ENCODE data around the gene CBFA2T3.

CBFA2T3 gene

DNA sequence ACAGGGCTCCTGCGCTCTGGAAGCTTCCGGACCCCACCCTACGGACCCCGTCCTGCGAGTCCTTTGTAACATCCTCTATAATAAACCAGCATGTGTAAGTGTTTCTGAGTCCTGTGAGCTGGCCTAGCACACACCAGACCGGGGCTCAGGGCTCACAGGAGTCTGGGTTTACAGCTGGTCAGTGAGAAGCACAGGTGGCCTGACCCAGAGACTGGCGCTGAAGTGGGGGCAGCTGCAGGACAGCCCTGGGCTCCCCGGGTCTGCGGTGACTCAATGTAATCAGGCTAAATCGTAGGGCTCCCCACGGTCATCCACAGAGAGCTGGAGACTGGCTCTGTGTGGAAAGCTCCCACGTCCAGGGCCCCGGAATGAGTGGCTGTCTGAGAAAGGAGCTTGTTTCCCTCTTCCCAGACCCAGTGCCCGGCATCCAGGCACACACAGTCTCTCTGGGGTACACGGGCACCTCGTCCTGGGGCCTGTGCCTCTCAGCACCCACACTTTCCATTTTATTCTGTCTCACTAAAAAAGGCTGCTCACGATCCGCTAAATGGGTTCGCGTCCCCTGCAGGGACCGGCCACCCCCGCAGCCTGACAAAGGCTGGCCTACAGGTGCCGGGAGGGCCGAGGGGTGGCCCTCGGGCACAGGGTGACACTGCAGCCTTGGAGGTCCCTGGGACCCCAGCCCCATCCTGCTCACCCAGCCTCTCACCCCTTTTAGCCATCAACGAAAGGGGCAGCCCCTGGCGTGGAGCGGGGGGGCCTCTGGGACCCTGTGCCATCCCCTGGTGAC lies 18.9 kb upstream of the CBFA2T3 start:
- DNase-seq (ENCODE audit: low spot score): no peak

DNA sequence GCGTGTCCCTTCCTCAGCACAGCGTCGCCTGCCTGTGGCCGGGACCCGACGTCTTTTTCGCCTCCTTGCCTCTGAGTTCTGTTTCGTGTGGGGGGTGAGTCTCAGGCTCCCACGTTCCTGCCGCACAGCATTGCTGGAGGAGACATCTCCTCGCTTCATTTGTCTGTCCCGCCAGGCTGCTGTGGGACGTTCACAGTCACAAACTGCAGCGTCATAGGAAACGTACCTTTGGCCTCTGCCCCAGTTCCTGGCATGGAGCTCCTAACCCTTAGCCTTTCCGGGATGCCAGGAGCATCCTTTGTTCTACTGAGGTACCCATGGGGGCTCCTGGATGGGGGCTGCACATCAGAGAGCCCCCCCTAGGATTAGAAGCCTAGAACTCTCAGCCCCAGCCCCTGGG lies 18.2 kb upstream of the CBFA2T3 start:
- no peak for DNase-seq (ENCODE audit: low spot score)

DNA sequence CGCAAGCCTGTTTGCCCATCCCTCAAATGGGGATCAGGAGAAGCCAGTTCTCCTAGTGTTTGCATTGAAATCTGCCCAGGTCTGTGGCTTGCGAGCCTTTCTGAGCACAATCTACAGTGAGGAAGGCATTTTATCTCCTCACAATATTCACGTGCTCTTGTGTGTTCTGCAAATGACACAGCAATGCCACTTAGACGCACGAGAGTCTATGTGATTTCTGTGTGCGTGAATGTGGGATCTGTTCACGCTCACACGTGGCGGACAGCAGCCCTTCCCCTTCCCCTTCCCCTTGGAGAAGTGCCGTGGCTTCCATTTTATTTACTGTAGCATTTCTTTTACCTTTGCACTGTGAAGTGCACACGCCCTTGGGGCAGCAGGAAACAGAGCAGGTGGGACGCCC lies 17.7 kb upstream of the CBFA2T3 start:
- DNase-seq (ENCODE audit: low spot score): no peak

DNA sequence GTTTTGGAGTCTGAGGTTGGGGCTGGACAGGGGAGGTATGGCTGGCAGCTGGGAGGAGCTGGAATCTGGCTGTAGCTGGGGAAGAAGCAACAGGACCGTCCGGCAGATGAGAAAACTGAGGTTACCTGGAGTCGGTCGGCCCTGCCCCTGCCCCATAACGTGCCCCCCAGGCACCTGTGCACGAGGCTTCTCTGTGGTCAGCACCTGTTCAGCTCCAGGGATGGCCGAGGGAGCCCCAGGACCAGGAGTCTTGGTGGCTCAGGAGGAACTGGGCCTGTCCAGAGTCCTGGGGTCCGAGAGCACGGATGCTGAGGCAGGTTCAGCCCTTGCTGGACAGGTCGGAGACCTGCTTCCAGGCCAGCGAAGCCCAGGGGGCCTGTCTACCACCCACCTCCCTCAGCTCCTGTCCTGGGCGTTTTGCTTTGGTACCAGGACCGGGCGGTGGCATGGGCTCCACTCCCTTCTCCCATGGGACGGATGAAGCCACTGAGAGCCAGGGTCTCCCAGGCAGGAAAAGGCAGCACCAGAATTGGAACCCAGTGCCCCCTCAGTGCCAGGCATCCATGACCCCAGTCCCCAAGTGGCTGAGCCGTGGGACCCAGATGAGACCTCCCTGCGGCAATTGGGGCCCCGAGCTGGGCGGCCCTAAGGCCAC lies 17.1 kb upstream of the CBFA2T3 start:
- no peak for DNase-seq (ENCODE audit: low spot score)

DNA sequence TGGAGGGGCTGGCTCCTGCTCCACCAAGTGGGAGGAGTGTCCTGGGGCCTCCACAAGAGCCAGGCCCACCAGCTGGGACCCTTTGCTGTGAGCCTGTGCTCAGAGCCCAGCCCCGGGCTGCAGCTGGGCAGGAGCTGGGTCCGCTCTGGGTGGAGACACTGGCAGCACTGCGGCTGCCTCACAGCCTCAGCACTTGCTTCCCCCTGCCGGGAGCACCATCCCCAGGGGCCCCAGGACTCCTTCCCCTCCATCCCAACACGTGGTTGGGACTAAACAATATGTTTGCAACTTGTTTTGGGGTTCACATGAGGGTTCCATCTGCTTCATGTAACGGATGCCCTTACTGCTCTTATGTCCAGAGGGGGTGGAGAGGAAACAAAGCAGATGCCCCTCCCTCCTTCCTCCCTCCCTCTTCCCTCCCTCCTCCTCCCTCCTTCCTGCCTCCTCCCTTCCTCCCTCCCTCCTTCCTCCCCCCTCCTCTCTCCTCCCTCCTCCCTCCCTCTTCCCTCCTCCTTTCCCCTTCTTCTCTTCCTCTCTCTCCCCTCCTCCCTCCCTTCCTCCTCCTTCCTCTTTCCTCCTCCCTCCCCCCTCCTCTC lies 16.3 kb upstream of the CBFA2T3 start:
- no peak for DNase-seq (ENCODE audit: low spot score)

DNA sequence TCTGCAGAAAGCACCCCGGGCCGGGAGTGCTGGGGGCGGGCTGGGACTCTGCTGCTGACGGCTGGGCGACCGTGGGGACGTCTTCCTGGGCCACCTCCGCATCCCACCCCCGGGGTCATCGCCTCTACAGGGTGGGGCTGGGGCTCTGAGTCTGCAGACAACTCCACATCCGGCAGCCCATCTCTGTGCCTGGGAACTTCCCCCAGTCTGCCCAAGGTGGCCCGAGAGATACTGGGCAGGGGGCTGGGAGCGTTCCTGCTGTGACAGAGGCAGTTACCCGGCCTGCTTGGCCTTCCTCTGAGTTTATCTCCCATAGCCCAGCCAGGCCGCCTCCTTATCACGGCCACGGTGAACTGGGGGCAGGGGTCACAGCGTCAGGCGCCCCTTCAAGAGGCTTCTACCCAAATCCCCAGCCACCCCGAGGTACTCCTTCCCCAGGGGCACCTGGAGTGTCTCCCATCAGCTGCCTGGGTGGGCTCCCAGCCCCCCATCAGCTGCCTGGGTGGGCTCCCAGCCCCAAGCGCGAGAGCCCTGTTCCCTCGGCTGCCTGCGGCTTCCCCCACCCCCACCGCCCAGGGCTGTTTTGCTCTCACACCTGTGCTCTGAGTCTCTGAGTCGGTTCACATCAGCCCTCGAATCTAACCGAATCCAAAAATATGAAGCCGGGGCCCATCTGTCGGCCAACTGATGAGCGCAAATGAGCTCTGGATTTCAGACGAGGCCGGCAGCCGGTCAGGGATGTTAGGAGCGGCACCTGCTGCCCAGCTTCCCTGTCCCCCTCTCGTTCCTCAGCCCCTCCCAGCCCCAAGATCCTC lies 15.6 kb upstream of the CBFA2T3 start:
- no peak for DNase-seq (ENCODE audit: low spot score)

DNA sequence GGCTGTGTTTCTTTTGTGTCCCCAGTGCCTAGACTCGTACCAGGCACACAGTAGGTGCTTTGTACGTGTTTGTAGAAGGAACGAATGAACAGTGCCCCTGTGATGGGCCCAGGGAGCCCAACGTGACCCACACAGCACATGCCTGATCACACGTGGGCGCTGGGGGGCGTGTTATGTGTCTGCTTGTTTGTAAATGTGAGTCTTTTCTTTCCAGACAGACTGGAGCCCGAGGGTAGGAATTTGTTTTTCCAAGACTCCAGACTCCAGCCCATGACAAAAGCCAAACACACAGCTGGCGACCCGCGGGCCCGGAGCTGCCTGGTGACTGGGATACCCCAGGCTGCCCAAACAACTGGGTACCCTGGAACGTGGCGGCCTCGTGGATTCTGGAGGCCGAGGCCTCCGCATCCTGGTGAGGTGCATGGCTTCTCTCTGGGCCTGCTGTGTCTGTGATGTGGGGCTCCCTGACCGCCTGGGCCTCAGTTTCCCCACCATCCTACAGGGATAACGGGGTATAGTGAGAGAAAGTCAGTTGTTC lies 14.9 kb upstream of the CBFA2T3 start:
- no peak for DNase-seq (ENCODE audit: low spot score)

DNA sequence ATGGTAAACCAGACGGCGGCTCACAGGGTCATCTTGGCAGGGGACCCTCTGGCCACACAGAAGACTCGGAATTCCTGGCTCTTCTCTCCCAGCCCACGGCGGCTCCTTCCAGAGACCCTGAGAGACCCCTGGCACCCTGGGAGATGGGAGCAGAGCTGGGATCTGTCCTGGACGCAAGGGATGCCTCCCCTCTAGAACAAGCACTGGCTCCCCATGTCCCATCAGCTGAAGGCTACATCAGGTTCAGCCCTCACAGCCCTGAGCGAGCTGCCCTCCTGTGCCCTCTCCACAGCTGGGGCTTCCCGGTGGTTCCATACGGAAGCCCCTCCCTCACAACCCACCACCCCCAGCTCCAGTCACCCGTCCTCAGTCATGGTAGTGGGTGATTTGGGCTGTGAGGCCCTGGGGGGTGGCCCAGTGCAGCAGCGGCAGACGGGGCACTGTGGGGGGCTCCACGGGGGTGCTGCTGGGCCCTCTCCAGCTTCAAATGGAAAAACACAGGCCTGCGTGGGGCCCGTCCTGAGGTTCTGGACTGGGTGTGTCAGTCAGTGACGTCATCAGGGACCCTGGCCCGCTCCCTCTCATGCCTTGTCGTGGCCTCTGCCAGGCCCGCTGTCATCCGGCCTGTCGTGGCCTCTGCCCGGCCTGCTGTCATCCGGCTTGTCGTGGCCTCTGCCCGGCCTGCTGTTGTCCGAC lies 13.0 kb upstream of the CBFA2T3 start:
- DNase-seq (ENCODE audit: low spot score): no peak

DNA sequence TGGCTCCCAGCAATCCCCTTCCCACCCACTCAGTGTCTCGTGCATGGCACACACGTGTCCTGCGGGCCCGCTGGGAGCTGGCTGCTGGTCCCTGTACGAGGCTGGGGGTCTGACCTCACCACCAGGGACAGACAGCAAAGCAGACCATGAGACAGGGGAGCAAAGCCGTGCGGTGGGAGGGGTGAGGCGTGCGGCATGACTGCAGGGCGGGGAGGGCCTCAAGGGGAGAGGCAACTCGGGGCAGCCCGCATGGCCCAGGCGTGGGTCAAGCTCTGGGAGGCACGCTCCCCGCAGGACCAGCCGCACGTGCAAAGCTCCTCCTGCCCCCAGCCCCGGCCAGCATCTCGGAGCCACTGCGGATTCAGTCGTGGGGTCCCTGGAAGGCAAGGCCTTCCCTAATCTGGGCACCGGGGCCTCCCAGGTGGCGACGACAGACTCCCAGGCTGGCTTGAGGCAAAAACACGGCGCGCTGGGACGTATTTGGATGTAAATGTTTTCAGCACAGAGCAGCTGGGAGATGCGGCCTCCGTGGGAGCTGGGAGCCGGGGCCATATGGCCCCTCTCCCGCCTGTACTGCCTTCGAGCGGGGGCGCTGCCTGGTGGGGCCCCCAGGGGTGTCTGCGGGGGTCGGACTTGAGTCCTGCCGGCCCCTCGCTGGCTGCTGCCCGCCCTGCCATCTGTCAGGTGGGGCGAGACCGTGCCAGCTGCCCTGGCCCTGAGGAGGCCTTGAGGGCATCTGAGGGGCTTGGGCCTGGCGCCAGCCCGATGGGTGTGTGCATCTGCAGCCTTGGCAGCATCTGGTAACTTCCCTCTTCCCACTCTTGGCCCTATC lies 12.2 kb upstream of the CBFA2T3 start:
- DNase-seq (ENCODE audit: low spot score): no peak

DNA sequence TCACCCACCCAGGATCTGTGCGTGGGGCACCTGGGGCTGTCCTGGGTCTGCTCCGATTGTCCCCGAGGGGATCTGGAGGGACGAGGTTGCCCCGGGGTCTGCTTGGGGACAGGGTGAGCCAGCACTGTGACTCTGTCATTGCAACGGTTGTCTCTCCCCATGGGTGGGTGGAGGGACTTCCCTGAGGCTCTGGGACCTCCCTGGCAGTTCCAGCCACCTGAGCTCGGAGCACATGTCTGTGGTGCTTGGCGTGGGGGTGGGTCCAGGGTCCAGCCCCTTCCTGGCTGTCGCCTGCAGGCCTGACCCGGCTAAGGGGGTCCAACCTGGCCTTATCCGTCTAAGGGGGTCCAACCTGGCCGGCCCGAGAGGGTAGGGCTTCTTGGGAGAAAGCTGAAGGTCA lies 8.5 kb upstream of the CBFA2T3 start:
- DNase-seq (ENCODE audit: low spot score): no peak

DNA sequence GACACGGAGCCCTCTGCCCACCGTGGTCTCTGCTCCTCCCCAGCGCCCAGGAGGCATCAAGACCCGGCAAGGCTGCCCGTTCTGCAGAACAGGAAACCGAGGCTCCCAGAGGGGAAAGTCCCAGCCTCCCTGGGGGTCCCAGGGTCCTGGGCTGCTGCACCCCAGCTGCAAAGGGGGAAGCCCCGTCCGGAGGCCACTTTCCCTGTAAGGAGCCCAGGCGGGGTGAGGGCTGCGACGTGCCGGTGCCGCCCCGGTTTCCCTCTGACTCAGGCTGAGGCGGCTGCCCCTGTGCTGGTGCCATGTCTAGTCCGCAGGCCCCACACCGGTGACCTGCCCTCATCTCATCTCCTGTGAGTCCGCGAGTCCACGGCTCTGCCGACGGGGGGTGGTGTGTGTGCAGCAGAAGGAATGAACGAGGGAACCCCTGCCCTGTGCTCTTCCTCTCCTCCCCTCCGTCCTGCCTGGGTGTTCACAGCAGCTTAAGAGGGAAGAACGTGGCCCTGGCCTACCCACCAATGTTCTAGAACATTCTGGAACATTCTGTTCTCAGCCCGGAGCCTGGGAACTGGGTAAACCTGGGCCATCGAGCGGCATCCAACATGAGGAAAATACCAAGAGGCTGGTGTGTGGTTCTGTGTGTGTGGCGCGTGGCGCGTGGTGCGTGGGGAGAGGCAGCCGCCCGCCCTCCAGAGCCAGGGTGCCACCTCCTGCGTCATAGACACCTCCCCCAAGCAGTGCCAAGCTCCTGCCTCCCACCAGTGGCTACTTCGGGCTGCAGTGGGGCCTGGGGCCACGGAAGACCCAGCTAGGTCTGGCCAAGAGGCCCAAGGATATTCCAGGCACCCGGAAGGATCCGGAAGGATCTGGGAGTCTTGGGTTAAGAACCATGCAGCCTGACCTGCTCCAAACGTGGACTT lies 7.0 kb upstream of the CBFA2T3 start:
- DNase-seq (ENCODE audit: low spot score): no peak

DNA sequence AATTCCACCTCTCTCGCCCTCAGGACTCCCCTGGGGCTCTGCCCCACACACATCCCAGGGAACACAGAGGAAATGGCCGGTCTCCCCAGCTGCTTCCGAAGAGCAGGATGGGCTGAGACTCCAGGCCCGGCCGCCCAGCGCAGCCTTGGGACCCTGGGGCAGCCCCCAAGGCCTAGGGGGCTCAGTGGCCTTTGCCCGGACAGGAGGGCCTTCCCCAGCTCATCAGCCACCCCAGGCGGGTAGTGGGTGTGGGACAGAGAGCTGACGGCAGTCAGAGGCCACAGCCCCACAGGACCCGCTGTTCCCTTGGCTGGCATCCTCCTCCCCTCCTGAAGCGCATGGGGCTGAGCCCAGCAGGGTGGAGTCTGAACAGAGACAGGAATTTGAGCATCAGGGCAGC lies 6.2 kb upstream of the CBFA2T3 start:
- DNase-seq (ENCODE audit: low spot score): no peak

DNA sequence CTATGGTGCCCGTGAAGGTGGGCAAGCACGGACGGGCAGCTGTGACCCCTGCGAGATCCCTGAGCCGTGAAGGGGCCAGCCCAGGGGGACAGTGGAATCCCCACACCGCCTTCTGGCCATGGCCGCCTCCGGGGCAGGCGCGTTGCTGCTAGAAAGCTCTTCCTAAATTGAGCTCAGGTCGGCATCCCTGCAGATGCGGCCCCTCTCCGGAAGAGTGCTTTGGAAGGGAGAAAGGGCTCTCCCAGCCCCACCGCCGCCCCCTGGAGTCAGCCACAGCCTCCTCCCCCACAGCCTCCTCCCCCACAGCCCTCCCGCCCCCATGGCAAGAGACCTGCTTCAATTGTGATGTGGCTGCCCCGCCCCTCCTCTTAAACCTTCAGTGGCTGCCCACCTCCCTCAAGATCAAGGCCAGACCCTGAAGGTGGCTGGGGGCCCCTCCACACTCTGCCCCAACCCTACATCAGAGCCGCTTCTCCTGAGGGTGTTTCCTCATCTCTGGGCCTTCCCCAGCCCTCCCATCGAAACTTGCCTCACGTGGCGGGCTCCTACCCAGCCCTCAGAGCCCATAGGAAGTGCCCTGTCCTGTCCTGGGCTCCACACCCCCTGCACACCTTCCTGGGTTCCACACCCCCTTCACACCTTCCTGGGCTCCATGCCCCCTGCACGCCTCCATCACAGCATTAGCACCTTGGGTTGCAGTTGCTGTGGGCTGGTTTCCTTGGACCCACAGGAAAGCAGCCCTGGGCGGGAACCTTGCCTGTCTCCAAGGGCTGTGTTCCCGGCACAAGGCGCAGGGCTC lies 5.5 kb upstream of the CBFA2T3 start:
- no peak for DNase-seq (ENCODE audit: low spot score)

DNA sequence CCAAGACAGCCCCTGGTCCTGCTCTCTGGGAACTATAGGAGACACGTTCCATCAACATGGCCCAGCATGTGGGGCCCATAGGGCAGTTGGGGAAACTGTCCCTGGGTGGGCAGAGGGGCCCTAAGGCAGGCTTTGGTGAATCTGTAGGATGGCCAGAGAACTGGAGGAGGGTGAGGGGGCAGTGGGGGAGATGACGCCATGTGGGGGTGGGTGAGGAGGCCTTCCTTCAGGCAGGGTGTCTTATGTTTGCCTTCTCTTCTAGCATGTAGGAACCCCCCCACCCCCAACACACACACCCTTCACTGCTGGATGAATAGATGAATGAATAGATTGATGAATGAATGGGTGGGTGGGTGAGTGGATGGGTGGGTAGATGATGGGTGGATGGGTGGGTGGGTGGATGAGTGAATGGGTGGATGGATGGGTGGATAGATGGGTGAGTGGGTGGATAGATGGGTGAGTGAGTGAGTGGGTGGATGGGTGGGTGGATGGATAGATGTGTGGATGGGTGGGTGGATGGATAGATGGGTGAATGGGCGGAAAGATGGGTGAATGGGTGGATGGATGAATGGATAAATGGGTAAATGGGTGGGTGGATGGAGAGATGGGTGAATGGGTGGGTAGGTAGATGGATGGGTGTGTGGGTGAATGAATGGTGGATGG lies 2.5 kb upstream of the CBFA2T3 start:
- no peak for DNase-seq (ENCODE audit: low spot score)

DNA sequence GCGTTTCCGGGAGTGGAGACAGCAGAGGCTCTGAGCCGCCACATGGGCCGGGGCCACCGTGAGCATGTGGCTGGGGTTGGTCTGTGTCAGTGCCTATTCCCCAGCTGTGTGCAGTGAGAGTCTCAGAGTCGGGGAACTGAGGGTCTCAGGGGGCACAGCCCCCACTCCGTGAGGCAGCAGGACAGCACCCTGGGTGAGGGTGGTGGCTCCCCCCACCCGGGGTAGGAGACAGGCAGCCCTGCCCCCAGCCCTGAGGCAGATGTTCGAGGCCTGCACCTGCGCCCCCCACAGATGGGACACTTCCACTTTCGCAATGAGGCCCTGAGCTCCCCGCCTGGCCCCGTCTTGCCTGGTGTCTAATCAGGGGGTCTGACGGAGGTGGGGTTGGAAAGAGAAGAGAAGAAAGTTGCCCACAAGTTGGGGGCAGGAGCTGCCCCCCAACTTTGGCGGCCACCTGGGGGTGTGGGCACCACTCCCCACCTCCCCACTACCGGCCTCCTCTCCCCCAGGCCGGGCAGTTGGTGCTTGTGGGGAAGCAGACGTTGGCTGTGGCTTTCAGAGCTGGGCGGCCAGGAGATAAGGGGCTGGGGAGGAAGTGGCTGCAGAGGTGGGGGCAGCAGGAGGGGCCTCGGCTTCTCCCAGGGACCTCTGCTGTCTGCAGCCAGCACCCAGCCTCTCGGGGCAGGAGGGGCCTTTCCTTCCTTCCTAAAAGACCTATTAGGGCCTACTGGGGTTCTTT lies 1.8 kb upstream of the CBFA2T3 start:
- no peak for DNase-seq (ENCODE audit: low spot score)

DNA sequence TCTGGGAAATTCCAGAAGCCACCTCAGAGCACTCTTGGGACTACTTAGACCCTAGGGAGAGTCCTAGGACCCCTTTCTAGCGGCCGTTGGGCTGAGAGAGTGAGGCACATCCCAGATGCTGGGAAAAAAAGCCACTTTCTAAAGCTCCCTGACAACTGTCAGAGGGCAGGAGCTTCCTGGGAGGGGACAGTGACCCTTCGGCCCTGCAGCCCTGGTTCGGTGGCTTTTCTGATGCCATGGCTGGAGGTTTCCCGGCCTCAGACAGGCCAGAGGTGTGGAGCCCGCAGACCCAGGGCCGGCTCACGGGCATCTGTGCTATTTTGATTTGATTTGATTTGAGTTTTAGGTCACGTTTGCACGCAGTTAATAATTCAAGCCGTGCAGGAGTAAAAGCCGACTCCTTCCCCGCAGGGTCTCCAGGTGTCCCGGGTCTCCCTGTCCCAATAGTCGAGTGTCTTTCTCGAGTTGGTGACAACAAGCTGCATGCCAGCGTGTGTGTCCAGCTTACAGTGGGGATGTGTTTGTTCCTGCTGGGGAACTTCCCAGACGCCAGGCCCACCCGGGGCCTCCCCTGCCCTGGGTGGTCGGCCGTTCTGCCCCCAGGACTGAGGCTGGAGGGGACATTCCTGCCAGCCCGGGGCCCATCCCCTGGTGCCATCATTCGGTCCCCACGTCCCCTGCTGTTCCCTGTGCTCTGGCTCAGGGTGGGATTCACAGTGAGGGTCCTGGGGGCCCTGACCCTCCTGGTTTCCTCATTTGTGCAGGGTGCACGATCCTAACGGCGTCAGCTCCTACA lies 1.0 kb upstream of the CBFA2T3 start:
- no peak for DNase-seq (ENCODE audit: low spot score)

Data from kidney capillary endothelial cell (primary cell).